DMS53 treated with DMSO at 0.1 percent for 48 hours (cell line): Measurements from ENCODE around the gene NYAP1.
"Not testable (repeated sequence)": the region's sequence is repeated elsewhere in the genome, so short reads cannot be mapped to it uniquely, and the experiment has no call there.

Source experiments
- DNase-seq: peaks from one replicate; lab custom pipeline; 2025; ENCODE audit not compliant: unreplicated experiment; lab: John Stamatoyannopoulos, UW

NYAP1 gene

DNA sequence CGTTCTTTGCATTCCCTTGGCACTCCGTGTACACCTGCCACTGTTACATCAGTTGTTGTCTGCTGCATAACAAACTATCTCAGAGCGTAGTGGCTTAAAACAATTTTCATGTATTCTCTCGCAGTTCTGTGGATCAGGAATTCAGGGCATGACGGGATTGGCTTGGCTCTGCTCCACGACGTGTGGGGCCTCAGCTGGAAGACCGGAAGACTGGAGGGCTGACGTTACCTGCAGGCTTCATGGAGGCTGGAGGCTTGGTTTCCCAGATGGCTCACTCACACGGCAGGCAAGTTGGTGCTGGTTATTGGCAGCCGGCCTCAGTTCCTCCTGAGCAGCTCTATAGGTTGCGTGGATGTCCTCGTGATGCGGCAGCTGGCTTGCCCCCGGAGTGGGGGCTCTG lies 25.5 kb downstream of the NYAP1 start:
- DNase-seq: no peak

DNA sequence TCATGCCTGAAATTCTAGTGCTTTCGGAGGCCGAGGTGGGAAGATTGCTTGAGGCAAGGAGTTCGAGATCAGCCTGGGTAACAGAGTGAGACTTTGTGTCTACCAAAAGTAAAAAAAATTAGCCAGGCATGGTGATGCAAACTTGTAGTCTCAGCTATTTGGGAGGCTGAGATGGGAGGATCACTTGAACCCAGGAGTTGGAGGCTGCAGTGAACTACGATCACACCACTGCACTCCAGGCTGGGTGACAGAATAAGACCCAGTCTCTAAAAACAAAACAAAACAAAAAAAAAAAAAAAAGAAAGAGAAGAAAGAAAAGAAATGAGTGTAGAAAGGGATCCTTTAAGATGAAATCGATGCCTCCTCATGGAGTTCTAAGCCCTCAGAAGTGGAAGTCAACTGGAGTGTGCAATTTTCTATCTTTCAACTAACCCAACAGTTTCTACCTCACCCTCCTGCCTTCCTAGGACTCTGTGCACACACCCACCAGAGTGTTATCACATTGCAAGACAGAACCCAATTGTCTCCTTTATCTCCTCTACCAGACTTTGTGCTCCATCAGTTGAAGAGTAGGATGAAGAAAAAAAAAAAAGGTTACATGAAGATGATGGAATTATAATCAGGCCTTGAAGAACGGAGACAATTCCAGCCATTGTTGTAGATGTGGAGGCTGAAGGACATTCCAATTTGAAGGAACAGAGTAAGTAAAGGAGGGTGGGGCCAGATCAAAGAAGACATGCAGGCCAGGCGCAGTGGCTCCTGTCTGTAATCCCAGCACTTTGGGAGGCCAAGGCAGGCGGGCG lies 26.9 kb downstream of the NYAP1 start:
- no peak for DNase-seq

DNA sequence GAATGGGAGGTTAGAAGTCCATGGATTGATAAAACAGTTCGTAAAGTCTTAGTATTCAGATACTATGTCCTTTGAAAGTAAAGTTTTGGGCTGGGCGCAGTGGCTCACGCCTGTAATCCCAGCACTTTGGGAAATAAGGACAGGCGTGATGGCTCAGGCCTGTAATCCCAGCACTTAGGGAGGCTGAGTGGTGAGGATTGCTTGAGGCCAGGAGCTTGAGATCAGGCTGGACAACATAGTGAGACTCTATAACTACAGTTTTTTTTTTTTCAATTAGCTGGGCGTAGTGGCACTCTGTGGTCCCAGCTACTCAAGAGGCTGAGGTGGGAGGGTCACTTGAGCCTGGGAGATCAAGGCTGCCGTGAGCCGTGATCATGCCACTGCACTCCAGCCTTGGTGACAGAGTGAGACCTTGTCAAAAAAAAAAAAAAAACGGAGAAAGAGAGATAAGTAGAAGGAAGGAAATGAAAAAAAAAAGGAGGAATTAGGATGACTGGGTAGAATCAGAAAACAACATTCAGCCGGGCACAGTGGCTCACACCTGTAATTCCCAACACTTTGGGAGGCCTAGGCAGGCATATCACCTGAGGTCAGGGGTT lies 29.6 kb downstream of the NYAP1 start:
- DNase-seq: no peak

DNA sequence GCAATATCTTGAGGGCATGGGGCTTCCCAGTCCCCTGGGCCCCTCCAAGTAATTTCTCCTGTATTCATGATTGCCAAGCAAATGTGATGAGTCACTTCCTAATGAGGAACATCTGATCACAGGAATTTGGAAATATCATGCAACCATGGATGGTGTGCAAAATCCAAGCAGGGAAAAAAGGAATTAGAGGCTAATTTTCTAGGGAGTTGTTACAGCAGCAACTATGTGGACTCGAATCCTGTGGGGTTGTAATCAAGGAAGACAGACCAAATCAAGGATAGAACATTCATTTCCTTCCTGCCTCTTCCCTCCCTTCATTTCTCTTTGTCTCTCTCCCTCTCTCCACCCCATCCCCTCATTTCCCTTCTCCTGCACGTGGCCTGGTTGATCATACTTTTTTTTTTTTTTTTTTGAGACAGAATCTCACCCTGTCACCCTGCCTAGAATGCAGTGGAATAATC lies 31.4 kb downstream of the NYAP1 start:
- DNase-seq: no peak

DNA sequence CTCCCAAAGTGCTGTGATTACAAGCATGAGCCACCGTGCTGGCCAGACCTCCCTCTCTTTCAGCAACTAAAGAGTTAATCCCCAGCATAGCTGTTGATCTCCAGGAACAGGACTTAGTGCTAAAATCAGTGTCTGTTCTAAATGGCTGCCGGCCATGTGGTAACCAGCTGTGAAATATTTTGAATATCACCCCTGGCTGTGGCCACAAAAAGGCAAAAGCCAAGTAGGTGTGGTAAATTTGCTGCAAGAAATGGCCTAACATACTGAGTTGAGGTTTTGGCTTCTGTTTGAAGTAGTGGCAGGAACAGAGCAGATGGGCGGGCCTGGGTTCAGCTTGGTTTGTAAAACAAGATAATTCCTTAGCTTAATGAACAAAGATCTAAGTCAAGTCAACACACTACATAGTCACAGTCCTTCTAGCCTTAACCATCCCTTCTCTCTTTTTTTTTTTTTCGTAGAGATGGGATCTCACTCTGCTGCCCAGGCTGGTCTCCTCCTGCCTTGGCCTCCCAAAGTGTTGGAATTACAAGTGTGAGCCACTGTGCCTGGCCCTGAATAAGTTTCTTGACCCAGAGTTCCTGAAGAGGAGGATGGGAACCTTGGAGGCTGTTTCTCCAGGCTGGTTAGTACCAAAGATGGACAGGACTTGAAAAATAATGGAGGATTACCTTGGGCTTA lies 32.5 kb downstream of the NYAP1 start:
- DNase-seq: no peak

DNA sequence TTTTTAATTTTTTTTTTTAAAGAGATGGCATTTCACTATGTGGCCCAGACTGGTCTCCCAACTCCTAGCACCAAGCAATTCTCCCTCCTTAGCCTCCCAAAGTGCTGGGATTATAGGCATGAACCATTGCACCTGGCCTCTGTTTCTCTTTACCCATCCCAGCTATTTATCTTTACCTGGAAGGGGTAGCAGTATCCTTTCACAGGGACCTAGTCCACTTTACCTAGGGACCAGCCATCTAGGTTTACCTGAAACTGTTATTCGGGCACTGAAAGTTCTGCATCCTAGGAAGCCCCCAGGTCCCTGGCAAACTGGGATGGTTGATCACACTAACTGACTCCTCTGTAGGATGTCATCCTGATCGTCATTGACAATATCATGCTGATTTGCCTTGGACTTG lies 33.6 kb downstream of the NYAP1 start:
- no peak for DNase-seq

DNA sequence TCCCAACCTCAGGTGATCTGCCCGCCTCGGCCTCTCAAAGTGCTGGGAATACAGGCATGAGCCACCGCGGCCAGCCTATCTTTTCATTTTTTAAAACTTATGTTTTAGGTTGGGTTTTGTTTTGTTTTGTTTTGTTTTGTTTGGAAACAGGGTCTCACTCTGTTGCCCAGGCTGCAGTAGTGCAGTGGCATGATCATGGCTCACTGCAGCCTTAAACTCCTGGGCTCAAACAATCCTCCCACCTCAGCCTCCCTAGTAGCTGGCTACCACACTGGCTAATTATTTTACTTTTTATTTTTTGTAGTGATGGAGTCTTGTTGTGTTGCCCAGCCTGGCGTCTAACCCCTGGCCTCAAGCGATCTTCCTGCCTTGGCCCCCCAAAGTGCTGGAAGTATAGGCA lies 35.9 kb downstream of the NYAP1 start:
- DNase-seq: no peak

DNA sequence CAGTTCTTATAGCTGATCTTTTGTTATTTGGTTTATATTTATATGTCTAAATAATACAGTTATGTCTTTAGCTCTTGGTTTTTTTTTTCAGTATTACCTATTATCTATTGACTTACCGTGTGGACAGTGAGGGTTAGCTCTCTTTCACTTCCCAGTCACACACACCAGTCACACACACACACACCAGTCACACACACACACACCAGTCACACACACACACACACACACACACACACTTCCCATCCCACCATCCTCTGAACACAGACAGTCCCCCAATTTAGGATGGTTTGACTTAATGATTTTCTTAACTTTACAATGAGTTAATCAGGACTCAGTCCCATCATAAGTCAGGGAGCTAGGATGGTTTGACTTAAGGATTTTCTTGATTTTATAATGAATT lies 36.4 kb downstream of the NYAP1 start:
- DNase-seq: no peak

DNA sequence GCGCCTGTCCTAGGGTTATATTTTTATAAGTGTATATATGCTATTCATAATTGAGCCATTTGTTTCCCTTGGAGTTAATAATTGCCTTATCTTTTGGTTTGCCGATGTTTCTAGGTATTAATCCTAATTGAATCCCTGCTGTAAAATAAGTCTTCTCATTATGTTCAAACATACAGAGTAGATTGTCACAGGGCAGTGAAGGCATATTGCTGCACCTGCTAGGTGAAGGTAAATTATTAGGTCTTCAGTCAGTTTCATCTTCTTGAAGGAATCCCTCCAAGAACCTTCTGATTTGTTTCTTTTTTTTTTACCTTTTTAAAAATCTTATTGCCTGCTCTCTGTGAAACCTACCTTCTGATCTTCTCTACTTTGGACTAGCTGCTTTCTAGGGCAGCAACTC lies 37.3 kb downstream of the NYAP1 start:
- no peak for DNase-seq

DNA sequence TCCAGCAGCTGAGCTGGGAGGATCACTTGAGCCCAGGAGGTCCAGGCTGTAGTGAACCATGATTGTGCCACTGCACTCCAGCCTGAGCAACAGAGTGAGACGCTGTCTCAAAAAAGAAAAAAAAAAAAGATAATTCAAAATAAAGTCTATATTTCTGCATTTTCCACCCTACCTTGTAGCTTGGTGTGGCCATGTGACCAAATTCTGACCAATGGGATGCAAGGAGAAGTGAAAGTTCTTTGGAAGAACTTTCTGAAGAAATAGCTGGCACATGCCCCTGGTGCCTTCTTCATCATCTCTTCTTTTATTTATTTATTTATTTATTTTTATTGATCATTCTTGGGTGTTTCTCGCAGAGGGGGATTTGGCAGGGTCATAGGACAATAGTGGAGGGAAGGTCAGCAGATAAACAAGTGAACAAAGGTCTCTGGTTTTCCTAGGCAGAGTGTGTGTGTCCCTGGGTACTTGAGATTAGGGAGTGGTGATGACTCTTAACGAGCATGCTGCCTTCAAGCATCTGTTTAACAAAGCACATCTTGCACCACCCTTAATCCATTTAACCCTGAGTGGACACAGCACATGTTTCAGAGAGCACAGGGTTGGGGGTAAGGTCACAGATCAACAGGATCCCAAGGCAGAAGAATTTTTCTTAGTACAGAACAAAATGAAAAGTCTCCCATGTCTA lies 38.3 kb downstream of the NYAP1 start:
- not testable (repeated sequence) for DNase-seq

DNA sequence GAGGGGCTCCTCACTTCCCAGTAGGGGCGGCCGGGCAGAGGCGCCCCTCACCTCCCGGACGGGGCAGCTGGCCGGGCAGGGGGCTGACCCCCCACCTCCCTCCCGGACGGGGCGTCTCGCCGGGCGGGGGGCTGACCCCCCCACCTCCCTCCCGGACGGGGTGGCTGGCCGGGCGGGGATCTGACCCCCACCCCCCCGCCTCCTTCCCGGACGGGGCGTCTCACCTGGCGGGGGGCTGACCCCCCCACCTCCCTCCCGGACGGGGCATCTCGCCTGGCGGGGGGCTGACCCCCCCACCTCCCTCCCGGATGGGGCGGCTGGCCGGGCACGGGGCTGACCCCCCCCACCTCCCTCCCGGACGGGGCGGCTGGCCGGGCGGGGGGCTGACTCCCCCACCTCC lies 39.5 kb downstream of the NYAP1 start:
- not testable (repeated sequence) for DNase-seq

DNA sequence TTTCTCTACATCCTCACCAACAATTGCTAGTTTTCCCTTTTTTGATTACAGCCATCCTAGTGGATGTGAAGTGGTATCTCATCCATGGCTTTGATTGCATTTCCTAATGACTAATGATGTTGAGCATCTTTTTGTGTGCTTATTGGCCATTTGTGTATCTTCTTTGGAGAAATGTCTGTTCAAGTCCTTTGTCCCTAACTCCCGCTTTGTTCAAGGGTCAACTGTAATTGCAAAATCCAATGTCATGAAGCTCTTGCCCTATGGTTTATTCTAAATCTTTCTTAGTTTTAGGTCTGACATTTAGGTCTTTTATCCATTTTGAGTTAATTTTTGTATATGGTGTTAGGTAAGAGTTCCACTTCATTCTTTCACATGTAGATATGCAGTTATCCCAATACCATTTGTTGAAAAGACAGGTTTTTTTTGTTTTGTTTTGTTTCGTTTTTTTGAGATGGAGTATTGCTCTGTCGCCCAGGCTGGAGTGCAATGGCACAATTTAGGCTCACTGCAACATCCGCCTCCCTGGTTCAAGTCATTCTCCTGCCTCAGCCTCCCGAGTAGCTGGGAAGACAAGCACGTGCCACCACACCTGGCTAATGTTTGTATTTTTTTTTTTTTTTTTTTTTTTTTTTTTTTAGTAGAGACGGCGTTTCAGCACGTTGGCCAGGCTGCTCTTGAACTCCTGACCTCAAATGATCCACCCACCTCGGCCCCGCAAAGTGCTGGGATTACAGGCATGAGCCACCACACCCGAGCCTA lies 44.6 kb downstream of the NYAP1 start:
- DNase-seq: not testable (repeated sequence)

DNA sequence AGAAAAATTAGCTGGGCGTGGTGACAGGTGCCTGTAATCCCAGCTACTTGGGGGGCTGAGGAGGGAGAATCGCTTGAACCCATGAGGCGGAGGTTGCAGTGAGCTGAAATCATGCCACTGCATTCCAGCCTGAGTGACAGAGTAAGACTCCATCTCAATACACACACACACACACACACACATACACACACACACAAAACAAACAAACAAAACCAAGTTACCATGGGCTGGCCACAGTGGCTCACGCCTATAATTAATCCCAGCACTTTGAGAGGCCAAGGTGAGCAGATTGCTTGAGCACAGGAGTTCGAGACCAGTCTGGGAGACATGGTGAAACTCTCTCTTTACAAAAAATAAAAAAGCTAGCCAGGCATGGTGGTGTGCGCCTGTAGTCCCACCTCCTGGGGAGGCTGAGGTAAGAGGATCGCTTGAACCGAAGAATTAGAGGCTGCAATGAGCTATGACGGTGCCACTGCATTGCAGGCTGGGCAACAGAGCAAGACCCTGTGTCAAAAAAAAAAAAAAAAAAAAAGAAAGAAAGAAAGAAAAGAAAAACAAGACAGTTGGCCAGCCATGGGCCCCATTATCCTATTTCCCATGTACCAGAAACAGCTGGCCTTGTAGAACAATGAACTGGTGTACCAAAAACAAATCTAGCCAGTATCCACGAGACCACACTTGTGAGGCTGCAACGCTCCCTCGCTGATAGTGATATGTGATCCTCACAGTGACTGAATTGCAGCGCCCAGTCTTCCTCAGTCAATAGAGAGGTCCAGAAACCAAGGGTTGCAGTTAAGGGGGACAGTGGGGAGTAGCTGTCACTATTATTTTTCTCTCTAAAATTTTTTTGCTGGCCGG lies 48.7 kb downstream of the NYAP1 start:
- DNase-seq: no peak

DNA sequence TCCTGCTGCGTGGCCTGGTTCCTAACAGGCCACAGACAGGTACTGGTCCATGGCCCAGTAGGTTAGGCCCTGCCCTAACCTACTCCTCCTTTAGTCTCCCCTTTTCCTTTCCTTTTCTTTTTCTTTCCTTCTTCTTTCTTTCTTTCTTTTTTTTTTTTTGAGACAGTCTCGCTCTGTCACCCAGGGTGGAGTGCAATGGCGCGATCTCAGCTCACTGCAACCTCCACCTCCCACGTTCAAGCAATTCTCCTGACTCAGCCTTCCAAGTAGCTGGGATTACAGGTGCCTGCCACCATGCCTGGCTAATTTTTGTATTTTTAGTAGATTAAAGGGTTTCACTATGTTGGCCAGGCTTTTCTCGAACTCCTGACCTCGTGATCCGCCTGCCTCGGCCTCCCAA lies 52.3 kb downstream of the NYAP1 start:
- not testable (repeated sequence) for DNase-seq

DNA sequence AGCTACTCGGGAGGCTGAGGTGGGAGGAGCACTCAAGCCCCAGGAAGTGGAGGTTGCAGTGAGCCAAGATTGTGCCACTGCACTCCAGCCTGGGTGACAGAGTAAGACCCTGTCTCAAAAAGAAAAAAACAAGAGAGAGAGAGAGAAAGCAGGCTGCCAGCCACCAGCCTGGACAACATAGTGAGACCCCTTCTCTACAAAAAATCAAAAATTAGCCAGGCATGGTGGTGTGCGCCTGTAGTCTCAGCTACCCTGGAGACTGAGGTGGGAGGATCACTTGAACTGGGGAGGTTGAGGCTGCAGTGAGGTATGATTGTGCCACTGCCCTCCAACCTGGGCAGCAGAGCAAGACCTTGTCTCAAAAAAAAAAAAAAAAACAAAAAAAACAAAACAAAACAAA lies 53.0 kb downstream of the NYAP1 start:
- DNase-seq: not testable (repeated sequence)

DNA sequence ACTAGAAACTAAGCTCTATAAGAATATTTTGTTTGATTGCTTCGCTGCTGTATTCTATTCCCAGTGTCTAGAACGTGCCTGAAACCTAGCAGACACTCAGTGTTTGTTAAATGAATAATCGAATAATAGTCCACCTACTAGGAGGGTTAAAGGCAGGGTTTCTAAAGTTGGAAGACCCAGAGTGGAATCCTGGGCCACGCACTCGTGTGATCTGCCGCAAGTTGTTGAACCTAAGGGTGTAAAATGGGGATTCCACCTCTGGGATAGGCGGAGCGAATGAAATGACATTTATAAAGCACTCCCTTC lies 54.6 kb downstream of the NYAP1 start:
- no peak for DNase-seq

DNA sequence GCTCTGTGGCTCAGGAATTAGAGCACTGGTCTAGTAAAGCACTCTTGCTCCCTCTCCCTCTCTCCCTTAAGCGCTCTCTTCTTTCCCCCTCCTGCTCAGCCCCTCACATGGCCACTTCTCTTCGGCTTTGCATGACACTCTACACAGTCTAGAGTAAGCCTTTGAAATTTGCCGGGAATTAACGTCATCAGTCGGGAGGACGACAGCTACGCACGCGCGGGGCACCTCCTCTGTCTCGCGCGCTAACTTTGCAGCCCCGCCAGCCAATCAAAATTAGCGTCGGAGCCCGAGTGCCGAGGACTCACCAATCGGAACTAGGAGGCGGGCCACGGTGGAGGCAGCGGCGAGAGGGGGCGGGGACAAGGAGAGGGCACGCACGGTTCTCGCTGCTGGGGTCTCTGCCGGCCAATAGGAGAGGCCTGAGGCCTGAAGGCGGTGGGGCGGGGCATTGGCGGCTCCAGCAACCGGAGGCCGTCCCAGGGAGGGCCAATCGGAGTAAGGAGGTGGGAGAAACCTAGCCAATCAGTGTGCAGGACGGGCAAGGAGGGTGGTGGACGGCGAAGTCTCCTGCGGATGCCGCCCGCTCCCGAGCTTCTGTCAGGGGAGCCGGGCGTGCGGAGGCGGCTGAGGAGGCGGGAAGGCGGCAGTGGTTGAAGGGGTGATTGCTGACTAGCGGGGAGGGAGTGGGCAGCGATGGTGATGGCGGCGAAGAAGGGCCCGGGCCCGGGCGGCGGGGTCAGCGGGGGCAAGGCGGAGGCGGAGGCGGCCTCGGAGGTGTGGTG lies 55.1 kb downstream of the NYAP1 start, which contains the start of gene AGFG2:
Gene AGFG2 (plus strand): TSS at position 550 of the 782 bp plus-strand sequence. CDS start 144 bp downstream, at position 694.
- peak; percentile 99 for DNase-seq

DNA sequence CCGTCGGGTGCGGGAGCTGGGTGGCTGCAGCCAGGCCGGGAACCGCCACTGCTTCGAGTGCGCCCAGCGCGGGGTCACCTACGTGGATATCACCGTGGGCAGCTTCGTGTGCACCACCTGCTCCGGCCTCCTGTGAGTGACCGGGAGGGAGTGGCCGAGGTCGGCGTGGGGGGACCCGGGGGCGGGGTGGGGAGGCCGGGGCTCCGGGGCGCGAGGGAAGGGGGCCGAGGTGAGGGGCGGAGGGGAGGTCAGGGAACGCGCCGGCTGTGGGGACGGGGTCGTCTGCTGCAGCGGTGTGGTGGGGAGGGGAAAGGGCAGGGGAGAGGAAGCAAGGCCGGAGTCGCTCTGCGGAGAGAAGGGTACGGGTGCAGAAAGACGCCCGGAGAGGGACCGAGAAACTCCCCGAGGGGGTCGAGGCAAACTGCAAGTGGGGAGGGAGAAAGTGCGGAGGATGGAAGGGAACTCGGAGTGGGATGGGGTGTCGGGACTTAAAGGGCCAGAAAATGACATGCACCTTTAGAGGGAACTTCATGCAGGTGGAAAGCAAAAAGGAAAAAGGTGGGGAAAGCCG lies 55.8 kb downstream of the NYAP1 start:
- DNase-seq: no peak
